Ishikawa (cell line): ENCODE measurements around the gene DEFB131B.
"Not testable (repeated sequence)": the region's sequence is repeated elsewhere in the genome, so short reads cannot be mapped to it uniquely, and the experiment has no call there.

ENCODE experiments used
- EP300 ChIP-seq: IDR thresholded peaks from 2 replicates; pipeline ENCODE4 v1.6.1; 2012; ENCODE audit warnings: borderline replicate concordance
- YY1 ChIP-seq: IDR thresholded peaks from 2 replicates; pipeline ENCODE4 v1.6.1; 2012; ENCODE audit warnings: low read depth
- TF ChIP-seq, protein P1 (sequence below): IDR thresholded peaks from 2 replicates; pipeline ENCODE4 v1.6.1; 2012; ENCODE audit warnings: low read depth, mild to moderate bottlenecking
- TF ChIP-seq, protein P2 (sequence below): IDR thresholded peaks from 2 replicates; pipeline ENCODE4 v1.6.1; 2012

DNA sequence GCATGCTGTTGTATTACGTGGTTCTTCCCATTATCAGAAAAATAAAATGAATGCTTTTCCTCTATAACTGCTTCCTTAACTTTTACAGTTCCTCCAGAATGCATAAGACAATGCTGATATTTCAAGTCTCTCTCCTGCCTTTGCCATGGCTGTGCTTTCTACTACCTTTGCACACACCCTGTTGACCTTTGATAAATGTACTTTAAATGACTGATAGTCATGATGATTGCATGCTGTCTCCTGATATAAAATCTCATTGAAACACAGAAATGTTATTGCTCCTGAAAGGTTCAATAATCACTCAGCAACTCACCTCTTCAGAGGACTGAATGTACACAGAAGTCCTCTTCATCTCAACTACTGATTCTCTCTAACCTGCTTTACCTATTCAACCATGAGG, at the start of gene DEFB131B:
- TF ChIP-seq, protein P1, sequence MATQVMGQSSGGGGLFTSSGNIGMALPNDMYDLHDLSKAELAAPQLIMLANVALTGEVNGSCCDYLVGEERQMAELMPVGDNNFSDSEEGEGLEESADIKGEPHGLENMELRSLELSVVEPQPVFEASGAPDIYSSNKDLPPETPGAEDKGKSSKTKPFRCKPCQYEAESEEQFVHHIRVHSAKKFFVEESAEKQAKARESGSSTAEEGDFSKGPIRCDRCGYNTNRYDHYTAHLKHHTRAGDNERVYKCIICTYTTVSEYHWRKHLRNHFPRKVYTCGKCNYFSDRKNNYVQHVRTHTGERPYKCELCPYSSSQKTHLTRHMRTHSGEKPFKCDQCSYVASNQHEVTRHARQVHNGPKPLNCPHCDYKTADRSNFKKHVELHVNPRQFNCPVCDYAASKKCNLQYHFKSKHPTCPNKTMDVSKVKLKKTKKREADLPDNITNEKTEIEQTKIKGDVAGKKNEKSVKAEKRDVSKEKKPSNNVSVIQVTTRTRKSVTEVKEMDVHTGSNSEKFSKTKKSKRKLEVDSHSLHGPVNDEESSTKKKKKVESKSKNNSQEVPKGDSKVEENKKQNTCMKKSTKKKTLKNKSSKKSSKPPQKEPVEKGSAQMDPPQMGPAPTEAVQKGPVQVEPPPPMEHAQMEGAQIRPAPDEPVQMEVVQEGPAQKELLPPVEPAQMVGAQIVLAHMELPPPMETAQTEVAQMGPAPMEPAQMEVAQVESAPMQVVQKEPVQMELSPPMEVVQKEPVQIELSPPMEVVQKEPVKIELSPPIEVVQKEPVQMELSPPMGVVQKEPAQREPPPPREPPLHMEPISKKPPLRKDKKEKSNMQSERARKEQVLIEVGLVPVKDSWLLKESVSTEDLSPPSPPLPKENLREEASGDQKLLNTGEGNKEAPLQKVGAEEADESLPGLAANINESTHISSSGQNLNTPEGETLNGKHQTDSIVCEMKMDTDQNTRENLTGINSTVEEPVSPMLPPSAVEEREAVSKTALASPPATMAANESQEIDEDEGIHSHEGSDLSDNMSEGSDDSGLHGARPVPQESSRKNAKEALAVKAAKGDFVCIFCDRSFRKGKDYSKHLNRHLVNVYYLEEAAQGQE, result not testable (repeated sequence)
- TF ChIP-seq EP300, YY1: not testable (repeated sequence)
- TF ChIP-seq, protein P2, sequence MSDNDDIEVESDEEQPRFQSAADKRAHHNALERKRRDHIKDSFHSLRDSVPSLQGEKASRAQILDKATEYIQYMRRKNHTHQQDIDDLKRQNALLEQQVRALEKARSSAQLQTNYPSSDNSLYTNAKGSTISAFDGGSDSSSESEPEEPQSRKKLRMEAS, result not testable (repeated sequence)
